Muscle layer of colon (tissue), 2 donors: ENCODE measurements around the gene GABPB1.

Experiments
- H3K27ac ChIP-seq: one replicate; pipeline ENCODE4 v1.7.0; 2013; ENCODE audit warnings: low read depth, mild to moderate bottlenecking, low read length, moderate library complexity
- H3K27me3 ChIP-seq, 2 donors: one replicate each; pipeline ENCODE4 v1.7.0; 2013; ENCODE audit warnings: low read length in 2 of 2, mild to moderate bottlenecking in 2 of 2; ENCODE audit not compliant: insufficient read depth in 2 of 2, control insufficient read depth in 1 of 2
- H3K36me3 ChIP-seq: one replicate; pipeline ENCODE4 v1.7.0; 2013; ENCODE audit warnings: mild to moderate bottlenecking, low read length; ENCODE audit not compliant: insufficient read depth
- H3K4me1 ChIP-seq: one replicate; pipeline ENCODE4 v1.7.0; 2013; ENCODE audit warnings: mild to moderate bottlenecking, low read length; ENCODE audit not compliant: insufficient read depth
- H3K4me3 ChIP-seq, 2 donors: one replicate each; pipeline ENCODE4 v1.7.0; 2013; ENCODE audit warnings: low read length in 2 of 2, low read depth in 1 of 2, mild to moderate bottlenecking in 1 of 2, moderate library complexity in 1 of 2
- H3K9ac ChIP-seq: one replicate; pipeline ENCODE4 v1.7.0; 2013; ENCODE audit warnings: low read length
- H3K9me3 ChIP-seq: one replicate; pipeline ENCODE4 v1.7.0; 2013; ENCODE audit warnings: mild to moderate bottlenecking, low read length
- donor health status: abdominal sarcoma.
- donor health status: Adenocarcinoma of cecum.

The GABPB1 gene

GRCh38 chr15:50236433-50236832 lies 118.6 kb downstream of the GABPB1 start:
- Histone ChIP-seq H3K27ac (no peak overlapping the region), H3K9ac (no peak overlapping the region), H3K4me1 (no peaks in the 10 kb centered on the region), H3K9me3 (no peaks in the 10 kb centered on the region), H3K27me3 (no peaks in the 10 kb centered on the region), H3K4me3 (no peak overlapping the region), H3K36me3 (no peaks in the 10 kb centered on the region)

GRCh38 chr15:50235794-50236193 lies 119.2 kb downstream of the GABPB1 start:
- H3K36me3 ChIP-seq = no peaks in the 10 kb centered on the region
- no peak overlapping the region for H3K4me3 ChIP-seq
- no peak overlapping the region for H3K27ac ChIP-seq
- no peaks in the 10 kb centered on the region for H3K9me3 ChIP-seq
- H3K4me1 ChIP-seq = no peaks in the 10 kb centered on the region
- H3K9ac ChIP-seq = no peak overlapping the region
- no peaks in the 10 kb centered on the region for H3K27me3 ChIP-seq

GRCh38 chr15:50234764-50235163 lies 120.2 kb downstream of the GABPB1 start:
- Histone ChIP-seq H3K9ac (no peak overlapping the region), H3K36me3 (no peaks in the 10 kb centered on the region), H3K27ac (no peak overlapping the region), H3K9me3 (no peaks in the 10 kb centered on the region), H3K4me3 (no peak overlapping the region), H3K4me1 (no peaks in the 10 kb centered on the region), H3K27me3 (no peaks in the 10 kb centered on the region)

GRCh38 chr15:50233192-50233736 lies 121.7 kb downstream of the GABPB1 start:
- Histone ChIP-seq H3K4me3 (no peak overlapping the region), H3K9me3 (no peaks in the 10 kb centered on the region), H3K27ac (no peak overlapping the region), H3K4me1 (no peaks in the 10 kb centered on the region), H3K27me3 (no peaks in the 10 kb centered on the region), H3K9ac (no peak overlapping the region), H3K36me3 (no peaks in the 10 kb centered on the region)

GRCh38 chr15:50232791-50233190 lies 122.2 kb downstream of the GABPB1 start:
- Histone ChIP-seq H3K36me3 (no peaks in the 10 kb centered on the region), H3K4me1 (no peaks in the 10 kb centered on the region), H3K27me3 (no peaks in the 10 kb centered on the region), H3K9ac (no peak overlapping the region), H3K27ac (no peak overlapping the region), H3K9me3 (no peaks in the 10 kb centered on the region), H3K4me3 (no peak overlapping the region)

- Histone ChIP-seq H3K4me3 (no peak overlapping the region), H3K9me3 (no peaks in the 10 kb centered on the region), H3K9ac (no peak overlapping the region), H3K36me3 (no peaks in the 10 kb centered on the region), H3K4me1 (no peaks in the 10 kb centered on the region), H3K27ac (no peak overlapping the region), H3K27me3 (no peaks in the 10 kb centered on the region)
Observed at GRCh38 chr15:50231761-50232160, 123.2 kb downstream of the GABPB1 start.

- no peaks in the 10 kb centered on the region for H3K4me1 ChIP-seq
Observed at GRCh38 chr15:50229336-50229735, 125.7 kb downstream of the GABPB1 start.

GRCh38 chr15:50228866-50229265 lies 126.1 kb downstream of the GABPB1 start:
- Histone ChIP-seq H3K9ac (no peak overlapping the region), H3K4me3 (no peak overlapping the region), H3K9me3 (no peaks in the 10 kb centered on the region), H3K4me1 (no peaks in the 10 kb centered on the region), H3K27ac (no peak overlapping the region), H3K27me3 (no peaks in the 10 kb centered on the region), H3K36me3 (no peaks in the 10 kb centered on the region)

More at GRCh38 chr15:50229336-50229735, 125.7 kb downstream of the GABPB1 start:
- no peak overlapping the region for H3K9ac ChIP-seq
- H3K4me3 ChIP-seq = no peak overlapping the region
- H3K9me3 ChIP-seq = no peaks in the 10 kb centered on the region
- H3K27me3 ChIP-seq = no peaks in the 10 kb centered on the region
- no peak overlapping the region for H3K27ac ChIP-seq
- H3K36me3 ChIP-seq = no peaks in the 10 kb centered on the region

GRCh38 chr15:50227076-50227475 lies 127.9 kb downstream of the GABPB1 start:
- Histone ChIP-seq H3K4me3 (no peak overlapping the region), H3K4me1 (no peaks in the 10 kb centered on the region), H3K9ac (no peak overlapping the region), H3K36me3 (no peaks in the 10 kb centered on the region), H3K27ac (no peak overlapping the region), H3K27me3 (no peaks in the 10 kb centered on the region), H3K9me3 (no peaks in the 10 kb centered on the region)

- no peak overlapping the region for H3K27ac ChIP-seq
- no peaks in the 10 kb centered on the region for H3K36me3 ChIP-seq
- H3K4me1 ChIP-seq = no peaks in the 10 kb centered on the region
- H3K9me3 ChIP-seq = no peaks in the 10 kb centered on the region
- no peaks in the 10 kb centered on the region for H3K27me3 ChIP-seq
- H3K9ac ChIP-seq = no peak overlapping the region
- no peak overlapping the region for H3K4me3 ChIP-seq
Observed at GRCh38 chr15:50225938-50226337, 129.1 kb downstream of the GABPB1 start.
